Activated CD8-positive, alpha-beta memory T cell treated with anti-CD3 and anti-CD28 coated beads, Interleukin-2, amount 50 U/mL, for 1 hour (primary cell): Measurements from ENCODE around the gene STIL.

Experiments
- DNase-seq: peaks from one replicate; pipeline ENCODE4 v3.0.0-alpha.2; 2020; ENCODE audit errors: extremely low read depth

STIL gene

GRCh38 chr1:47235241-47235681 is 78.7 kb downstream of the STIL start:
- DNase-seq = no peak

DNA sequence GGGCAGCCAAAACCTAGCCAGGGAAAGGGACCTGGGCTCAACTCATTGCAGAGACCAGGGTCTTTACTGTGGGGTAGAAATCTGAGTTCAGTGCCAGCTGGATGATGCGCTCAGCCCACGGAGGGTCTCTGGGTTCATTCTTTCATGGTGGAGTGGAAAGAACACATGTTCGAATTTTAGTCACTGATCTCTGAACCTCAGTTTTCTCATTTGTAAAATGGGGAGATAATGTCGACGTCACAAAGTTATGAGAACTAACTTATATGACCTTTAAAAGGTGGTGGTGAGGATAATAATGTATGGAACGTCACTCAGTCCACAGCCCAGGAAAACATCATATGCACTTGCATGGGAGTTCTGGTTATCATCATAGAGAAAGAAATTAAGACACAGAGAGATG is 80.8 kb downstream of the STIL start:
- DNase-seq = no peak

DNA sequence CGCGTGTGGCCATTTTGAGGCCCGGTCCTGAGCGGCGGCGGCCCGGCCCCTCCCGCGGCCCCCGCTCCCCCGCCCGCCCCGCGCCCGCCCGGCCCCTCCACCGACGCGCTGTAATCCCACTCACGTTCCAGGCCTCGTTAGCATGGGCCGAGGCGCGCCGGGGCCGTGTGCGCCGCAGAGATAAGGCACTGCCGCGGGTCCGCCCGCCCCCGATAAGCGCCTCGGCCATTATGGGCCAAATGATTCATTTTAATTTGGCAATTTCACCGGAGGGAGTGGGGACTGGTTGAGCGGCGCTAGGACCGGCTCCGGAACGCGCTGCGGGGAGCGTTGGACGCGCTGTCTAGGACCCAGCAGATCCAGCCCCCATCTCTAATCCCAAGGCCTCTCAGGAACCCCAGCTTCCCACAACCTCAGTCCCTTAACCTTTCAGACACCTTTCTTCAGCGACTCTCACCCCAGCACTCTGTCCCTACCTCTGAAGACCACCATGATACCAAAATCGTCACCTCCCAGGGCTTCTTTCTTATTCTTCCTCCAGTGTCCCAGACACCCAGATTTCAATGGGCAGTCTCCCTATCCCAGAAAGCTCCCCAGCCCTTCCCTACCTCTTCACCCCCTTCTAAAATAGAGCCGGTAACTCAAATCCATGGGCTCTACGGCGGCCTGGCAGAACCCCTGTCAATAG is 81.6 kb downstream of the STIL start, which contains the start of gene TAL1:
TSS of gene TAL1 (minus strand) at position 39 of the 688 bp plus-strand sequence. CDS start 6,337 bp downstream, outside the sequence.
- DNase-seq = no peak

DNA sequence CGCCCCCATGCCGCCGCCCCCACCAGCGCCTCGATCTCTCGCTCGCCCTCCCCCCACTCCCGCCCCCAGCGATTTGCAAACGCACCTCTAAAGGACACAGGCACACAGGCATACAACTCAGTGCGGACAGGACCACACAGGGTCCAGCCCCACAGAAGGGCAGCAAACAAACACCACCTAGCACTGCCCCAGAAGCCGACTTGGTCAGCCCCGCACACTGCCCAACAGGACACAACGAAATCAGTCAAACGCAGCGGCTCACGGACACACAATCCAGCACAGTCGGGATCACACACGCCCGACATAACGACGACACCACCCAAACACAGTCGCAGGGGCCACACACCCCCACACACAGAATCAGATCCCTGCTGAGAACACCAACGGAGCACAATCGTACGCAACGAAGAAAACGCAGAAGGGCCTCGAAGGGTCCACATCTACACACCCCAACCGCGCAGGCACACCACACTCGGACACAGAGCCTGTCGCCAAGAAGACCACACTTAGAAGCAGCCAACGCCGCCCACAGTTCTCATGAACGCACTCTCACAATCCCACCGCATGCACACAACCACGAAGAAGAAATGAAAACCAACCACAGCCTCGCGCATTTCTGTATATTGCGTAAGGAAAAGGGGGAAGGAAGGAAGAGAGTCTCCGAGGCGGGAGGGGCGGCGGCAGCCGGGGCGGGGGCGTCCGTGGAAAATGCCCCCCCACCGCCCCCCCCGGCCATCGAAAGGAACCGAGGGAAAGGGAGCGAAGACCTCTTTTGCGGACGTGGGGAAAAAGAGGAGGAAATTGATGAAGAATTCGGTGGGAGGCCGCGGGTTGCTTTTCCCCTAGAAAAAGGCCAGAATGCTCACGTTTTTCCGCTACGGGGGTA is 82.4 kb downstream of the STIL start:
- no peak for DNase-seq

- no peak for DNase-seq
Observed at GRCh38 chr1:47230692-47231300, 83.2 kb downstream of the STIL start.

- DNase-seq = no peak
Observed at GRCh38 chr1:47229886-47230691, 83.9 kb downstream of the STIL start.

DNA sequence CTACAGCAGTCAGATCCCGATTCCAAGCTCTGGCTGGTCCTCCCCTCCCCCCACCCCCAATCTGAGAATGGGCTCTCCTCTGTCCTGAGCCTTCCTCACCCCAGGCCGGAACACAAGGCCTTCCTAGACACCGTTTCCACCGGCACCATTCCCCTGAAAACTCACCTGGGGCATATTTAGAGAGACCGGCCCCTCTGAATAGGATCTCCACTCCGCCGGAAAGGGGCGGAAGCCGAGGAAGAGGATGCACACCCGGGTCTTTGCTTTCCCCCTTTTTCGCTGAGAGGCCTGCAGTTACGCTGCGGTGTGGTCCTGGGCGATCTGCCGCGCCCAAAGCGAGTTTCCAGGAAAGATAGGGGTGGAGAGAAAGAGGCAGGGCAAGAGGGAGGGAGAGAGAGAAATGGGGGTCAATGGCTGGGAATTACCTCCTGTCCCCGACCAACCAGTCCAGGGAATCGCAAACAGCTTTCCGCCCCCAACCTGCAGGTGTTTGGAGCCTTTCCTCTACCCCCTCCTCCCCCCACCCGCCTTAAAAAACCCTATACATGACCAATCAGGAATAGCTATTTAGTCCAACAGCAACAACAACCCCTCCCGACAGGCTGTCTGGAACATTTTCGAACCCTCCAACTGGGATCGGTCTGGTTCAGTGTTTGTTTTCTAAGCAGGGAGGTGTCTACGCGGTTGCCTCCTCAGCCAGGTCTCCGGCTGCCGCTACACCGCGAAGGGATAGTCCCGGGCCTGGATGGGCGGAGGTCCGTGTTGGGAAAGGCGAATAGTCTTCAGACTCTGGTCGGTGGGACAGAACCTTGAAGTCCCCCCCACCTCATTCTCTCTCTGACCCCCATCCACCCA is 84.7 kb downstream of the STIL start:
- DNase-seq = no peak

- no peak for DNase-seq
Observed at GRCh38 chr1:47228644-47229030, 85.3 kb downstream of the STIL start.

DNA sequence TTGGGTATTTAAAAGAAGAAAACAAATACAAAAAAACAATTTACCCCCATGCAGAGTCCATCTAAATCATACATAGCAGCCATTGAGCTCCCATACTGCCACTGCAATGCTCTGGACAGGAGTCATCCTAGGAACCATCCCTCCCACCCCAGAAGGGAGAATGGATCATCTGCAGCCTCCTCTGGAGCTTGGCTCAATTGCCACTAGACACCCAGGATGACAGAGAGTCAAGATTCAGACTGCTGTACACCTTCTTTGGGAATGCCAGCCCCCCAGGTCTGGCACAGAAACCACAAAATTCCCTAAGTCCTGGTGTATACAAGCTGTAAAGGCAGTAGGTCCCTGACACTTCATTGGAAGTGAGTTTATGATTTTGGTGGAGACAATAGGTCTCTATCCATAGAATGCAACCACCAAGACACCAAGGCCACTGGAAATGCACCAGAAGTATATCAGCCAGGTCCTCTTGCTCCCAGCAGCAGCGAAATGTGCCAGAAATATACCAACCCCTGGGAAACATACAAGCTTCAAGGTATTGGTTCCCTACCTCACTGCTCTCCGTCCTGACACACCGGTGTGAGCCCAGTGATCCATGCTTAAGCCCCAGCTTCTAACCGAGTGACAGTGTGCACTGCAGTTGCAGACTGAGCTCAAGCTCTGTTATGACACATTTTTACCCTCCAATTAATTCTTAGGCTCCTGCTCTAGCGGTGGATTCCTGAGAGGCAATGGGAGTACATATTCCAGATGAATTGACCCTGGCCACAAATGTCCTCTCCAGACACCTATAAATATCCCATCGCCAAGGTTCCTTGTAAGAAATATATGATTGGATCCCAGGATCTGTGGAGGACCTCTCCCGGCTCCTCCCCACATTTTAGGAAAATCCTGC is 86.4 kb downstream of the STIL start:
- DNase-seq = no peak

- DNase-seq = no peak
Observed at GRCh38 chr1:47226839-47227215, 87.1 kb downstream of the STIL start.

DNA sequence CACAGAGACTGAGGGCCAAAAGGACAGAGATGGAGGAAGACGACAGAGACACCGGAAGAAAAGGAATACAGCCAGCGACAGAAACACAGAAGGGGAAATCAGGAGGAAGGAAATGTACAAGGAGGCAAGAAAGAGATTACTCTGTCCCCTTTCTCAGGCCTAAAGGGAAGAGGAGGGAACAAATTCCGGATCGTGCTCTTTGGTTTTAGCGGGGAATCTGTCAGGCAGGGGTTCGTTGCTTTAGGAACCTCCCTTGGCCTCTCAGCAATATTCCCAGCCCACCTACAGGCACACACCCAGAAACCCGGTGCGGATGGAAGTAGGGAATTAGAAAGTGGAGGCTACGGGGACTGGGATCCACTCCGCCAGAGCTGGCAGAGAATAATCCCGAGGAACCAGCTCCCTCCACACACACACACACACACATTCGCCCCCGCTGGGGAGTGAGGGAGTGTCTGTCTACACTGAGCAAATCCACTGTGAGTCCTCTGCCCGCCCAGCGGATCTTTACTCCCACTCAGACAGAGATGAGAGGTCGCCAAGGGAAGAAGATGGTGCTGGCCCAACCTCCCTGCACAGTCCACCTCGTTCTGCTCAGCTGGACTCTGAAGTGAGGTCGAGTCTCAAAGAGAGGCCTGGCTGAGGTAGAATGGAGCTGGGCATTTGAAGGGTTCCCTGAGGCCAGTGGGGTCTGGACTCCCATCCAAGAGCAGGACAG is 87.7 kb downstream of the STIL start:
- no peak for DNase-seq

DNA sequence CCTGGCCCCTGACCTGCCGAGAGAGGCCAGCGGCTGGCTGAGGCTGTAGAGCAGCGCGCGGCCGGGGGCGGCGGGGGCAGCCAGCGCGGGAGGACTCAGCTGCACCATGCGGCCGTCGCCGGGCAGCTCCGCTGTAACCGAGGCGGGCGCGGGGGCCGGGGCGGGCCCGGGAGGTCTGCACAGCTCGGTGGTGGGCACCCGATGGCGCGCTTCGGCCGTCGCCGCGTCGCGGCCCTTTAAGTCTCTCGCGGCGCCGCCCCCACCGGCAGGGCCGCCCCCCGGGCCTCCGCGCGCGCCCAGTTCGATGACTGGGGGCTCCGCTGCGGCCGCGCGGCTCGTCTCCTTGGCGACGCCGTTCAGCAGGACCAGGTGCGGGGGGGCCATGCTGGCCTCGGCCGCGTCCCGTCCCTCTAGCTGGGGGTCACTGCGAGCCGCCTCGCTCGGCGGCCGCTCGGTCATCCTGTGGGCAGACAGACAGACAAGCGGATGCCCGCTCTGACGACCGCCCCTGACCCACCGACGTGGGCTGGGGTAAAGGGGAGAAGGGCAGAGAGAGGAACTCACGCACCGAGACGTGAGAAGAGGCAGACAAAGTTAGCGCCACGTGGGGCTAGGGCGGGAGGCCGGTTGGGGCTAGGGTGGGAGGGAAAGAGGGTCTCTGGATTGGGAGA is 88.4 kb downstream of the STIL start:
- DNase-seq = no peak

DNA sequence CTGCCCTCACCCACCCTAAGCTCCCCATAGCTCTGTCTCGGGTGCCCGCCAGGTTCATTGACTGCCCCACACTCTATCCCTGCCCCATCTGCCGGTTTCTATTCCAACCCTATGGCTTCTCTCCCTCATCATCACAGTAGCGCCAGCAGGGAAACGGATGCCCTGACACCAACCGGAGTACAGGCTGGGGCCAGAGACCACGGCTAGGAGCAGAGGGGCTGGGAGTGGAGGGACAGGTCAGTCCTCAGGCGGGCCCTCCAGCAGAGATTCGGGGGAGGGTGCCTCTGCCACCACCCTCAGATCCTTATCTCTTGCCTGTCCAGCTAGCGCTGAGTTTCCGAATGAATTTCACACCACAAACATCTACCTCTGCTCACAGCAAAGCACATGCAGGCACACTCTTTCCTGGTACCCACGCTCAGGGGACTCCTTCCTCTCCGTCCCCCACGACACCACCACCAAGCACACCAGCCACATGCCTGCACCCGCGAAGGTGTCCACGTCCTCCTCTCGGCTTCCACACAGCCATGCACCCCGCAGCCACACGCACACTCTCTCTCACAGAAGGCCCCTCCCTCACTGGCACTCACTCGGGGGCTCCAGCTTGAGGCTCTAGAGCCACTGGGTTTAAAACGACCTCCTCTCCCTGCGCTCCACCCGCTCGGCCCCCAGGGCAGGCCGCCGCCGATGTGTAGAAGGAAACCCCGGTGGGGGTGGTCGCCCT is 89.1 kb downstream of the STIL start:
- no peak for DNase-seq

DNA sequence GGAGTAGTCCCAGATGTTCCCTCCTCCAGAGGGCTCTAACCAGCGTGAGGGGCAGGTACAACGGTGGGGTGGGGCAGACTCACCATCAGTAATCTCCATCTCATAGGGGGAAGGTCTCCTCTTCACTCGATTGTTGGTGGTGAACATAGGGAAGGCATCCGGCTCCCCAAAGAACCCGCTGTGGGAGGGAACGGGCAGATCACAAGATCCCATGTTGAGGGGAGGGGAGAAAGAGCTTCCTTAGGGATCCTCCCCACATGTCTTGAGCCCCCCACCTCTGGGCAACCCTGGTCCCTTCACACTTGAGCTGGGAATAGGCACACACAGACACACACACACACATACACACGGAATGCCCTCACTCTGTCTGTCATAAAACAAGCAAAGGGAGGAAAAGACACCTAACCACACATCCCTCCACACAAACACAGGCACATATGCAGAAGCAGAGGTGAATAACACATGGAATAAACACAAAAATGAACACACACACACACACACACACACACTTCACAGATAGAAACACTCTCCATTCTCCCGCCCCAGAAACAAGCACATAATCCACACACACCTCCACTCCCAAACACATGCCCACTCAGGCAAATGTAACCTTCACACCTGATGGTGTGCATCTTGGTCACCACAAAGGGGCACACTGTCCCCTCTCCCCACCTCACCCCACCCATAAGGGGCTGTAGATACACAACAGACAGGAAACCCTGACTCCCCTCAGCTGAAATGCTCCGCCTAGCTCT is 89.8 kb downstream of the STIL start:
- DNase-seq = no peak

- DNase-seq = no peak
Observed at GRCh38 chr1:47223174-47223920, 90.6 kb downstream of the STIL start.

DNA sequence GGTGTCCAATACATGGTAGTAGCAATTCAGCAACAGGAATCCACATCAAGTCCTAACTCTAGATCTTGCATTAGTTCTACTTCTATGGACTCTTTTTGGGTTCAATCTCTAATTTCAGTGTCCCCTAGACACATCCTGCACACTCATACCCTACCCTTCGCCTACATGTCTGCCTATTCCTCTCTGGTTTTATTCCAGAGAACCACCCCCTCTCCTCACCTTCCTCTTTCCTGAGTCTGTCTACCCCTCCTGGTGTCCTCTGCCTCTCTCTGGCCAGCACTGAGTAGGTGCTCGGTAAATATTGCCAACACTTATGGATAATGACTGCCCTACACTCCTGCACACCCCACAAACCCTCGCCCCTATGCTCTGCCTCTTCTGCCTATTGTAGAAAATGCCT is 91.5 kb downstream of the STIL start:
- DNase-seq = no peak
